Ovary (tissue), 9 donors: Measurements from ENCODE around the gene CDC25B. TPM values are rescaled to one million over a fixed set of nuclear protein-coding genes. Genes with fewer than 3 reads are reported as not detected.
A peak's percentile ranks its signal among the peaks of the same experiment; 100 is the strongest.

Experiments used
- DNase-seq, 5 donors: peaks; one replicate each; pipeline ENCODE4 v3.0.0-alpha.2; 2019 to 2020
- H3K27ac ChIP-seq, 2 donors: fragments of 200-600 bp; one replicate each; pipeline versions ENCODE4 v1.5.1 to v1.8.0; 2019 to 2022
- H3K27me3 ChIP-seq: fragments of 200-600 bp; one replicate; pipeline ENCODE4 v1.8.0; 2022
- H3K36me3 ChIP-seq: fragments of 200-600 bp; sonication (generic); one replicate; pipeline ENCODE4 v1.5.1; 2019
- H3K4me1 ChIP-seq: one replicate; pipeline ENCODE4 v1.8.1; 2013; ENCODE audit warnings: mild to moderate bottlenecking, moderate library complexity; ENCODE audit not compliant: insufficient read depth
- H3K4me3 ChIP-seq: fragments of 200-600 bp; sonication (generic); one replicate; pipeline ENCODE4 v1.5.1; 2017
- H3K9me3 ChIP-seq, 2 donors: fragments of 200-600 bp in 1 of 2; sonication (generic) in 1 of 2; one replicate each; pipeline versions ENCODE4 v1.5.1 to v1.8.1; 2013 to 2019; ENCODE audit warnings: mild to moderate bottlenecking in 1 of 2, moderate library complexity in 1 of 2
- EP300 ChIP-seq: sonication (generic); formaldehyde crosslinking; IDR thresholded peaks from one replicate; pipeline ENCODE4 v1.6.1; 2017; ENCODE audit warnings: antibody characterized with exemption
- POLR2A ChIP-seq: fragments of 450-650 bp; IDR thresholded peaks from one replicate; pipeline ENCODE4 v1.6.1; 2017; ENCODE audit warnings: antibody characterized with exemption, mild to moderate bottlenecking, moderate library complexity
- whole genome bisulfite sequencing, 3 donors: extraction: QIAGEN DNeasy Blood & Tissue Kit in 1 of 3; methylation state at CpG; one replicate each; pipeline versions ENCODE4 v1.1.5 to v1.1.7; 2013 to 2017; 5-methylcytosine and 5-hydroxymethylcytosine counted together
- intact Hi-C, 4 donors: fragments of 100-400 bp; cut with DNase I; formaldehyde crosslinking; loops; one replicate each; pipeline versions ENCODE4 v1.11.0 to v1.15.1; 2022 to 2023
- polyA plus RNA-seq, 2 donors: library from polyadenylated mRNA; stranded (reverse); fragments of 200-250 nt in 1 of 2; fragments of 350-450 nt in 1 of 2; fragmentation: Illumina TruSeq in 1 of 2; extraction: RNeasy Lipid Tissue Mini Kit (QIAGEN cat#74804) in 1 of 2; gene quantifications; one replicate each; pipeline ENCODE4 v1.2.3, GENCODE V29; 2013 to 2014
- total RNA-seq, 7 donors: library from RNA; depleted of rRNA in 2 of 7; stranded (reverse); fragments of >200 nt in 2 of 7; fragmentation: NEBNext Ultra II Directional in 3 of 7; extraction: Animal tissue kit (Norgen Biotek cat#: 25700) in 3 of 7; gene quantifications; one replicate each; pipeline versions ENCODE4 v1.1.0 to v1.2.4, GENCODE V29; 2016 to 2023
- TF ChIP-seq, protein P1 (sequence below), 3 donors: fragments of 450-650 bp in 2 of 3; fragments of 200-600 bp in 1 of 3; IDR thresholded peaks; one replicate each; pipeline versions ENCODE4 v1.5.1 to v1.8.0; 2016 to 2022; ENCODE audit warnings: antibody characterized with exemption in 3 of 3, mild to moderate bottlenecking in 1 of 3
- donor health status: DM: no; HTN: no; CAD: no; lungs with moderate emphysema.
- donor health status: DM: no; HTN: no; CAD: no.
- donor health status: Bipolar disorder and iron deficiency.
- donor health status: DM: yes; HTN: yes; CAD: no.
- donor health status: DM: no; HTN: no; CAD: no.
- donor health status: DM: yes; HTN: yes; CAD: no.

The CDC25B gene
- total and polyA plus RNA-seq, 9 donors = 17.9 to 47.8 (median 33.0) TPM

- H3K36me3 ChIP-seq = no peaks in the 10 kb centered on the region
- intact Hi-C loops = no loop called here
- no peak for DNase-seq
- peaks cover 2% of the 10 kb centered on the region for H3K4me1 ChIP-seq
- peak overlapping the region; percentile 98 for H3K4me3 ChIP-seq
- TF ChIP-seq EP300 (no peak), POLR2A (no peak)
- TF ChIP-seq, protein P1, sequence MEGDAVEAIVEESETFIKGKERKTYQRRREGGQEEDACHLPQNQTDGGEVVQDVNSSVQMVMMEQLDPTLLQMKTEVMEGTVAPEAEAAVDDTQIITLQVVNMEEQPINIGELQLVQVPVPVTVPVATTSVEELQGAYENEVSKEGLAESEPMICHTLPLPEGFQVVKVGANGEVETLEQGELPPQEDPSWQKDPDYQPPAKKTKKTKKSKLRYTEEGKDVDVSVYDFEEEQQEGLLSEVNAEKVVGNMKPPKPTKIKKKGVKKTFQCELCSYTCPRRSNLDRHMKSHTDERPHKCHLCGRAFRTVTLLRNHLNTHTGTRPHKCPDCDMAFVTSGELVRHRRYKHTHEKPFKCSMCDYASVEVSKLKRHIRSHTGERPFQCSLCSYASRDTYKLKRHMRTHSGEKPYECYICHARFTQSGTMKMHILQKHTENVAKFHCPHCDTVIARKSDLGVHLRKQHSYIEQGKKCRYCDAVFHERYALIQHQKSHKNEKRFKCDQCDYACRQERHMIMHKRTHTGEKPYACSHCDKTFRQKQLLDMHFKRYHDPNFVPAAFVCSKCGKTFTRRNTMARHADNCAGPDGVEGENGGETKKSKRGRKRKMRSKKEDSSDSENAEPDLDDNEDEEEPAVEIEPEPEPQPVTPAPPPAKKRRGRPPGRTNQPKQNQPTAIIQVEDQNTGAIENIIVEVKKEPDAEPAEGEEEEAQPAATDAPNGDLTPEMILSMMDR (IDR thresholded peaks at IDR 0.05) = no peak
- WGBS, 3 donors = 10 to 13% (median 12%) methylated on average over 8 of the region's 8 CpGs
- H3K9me3 ChIP-seq = no peaks in the 10 kb centered on the region
- H3K27ac ChIP-seq = peak overlapping the region; percentile 77 to 95
- no peaks in the 10 kb centered on the region for H3K27me3 ChIP-seq
Measured at GRCh38 chr20:3847429-3847940, 51.4 kb downstream of the CDC25B start.

GRCh38 chr20:3848565-3848964, 52.5 kb downstream of the CDC25B start:
- no peak overlapping the region for H3K4me3 ChIP-seq
- H3K36me3 ChIP-seq = no peaks in the 10 kb centered on the region
- no peak for DNase-seq
- H3K9me3 ChIP-seq = no peaks in the 10 kb centered on the region
- peak overlapping the region in 1 of 2 donors; percentile 12 for H3K27ac ChIP-seq
- peaks cover 2% of the 10 kb centered on the region for H3K4me1 ChIP-seq
- H3K27me3 ChIP-seq = no peaks in the 10 kb centered on the region
- WGBS, 3 donors = 76 to 90% (median 76%) methylated on average over 1 of the region's 1 CpG
- intact Hi-C loops = no loop called here
- TF ChIP-seq, protein P1 (IDR thresholded peaks at IDR 0.05) = no peak
- TF ChIP-seq EP300 (no peak), POLR2A (no peak)

DNA sequence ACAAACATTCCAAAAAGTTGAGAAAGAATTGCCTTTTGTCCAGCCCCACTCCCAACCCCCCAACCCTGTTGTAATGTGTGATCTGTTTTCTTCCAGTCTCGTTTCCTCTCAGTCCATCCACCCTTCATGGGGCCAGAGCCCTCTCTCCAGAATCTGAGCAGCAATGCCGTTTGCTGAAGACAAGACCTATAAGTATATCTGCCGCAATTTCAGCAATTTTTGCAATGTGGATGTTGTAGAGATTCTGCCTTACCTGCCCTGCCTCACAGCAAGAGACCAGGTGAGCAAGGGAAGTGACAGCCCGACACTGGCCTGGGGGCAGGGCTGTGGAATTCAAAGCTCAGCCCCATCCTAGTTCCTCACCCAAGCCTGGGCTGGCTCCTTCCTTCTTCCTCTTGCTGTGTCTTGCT, 58.4 kb downstream of the CDC25B start:
- 73 to 82% (median 75%) methylated on average over 4 of the region's 4 CpGs for WGBS, 3 donors
- intact Hi-C loops = no loop called here
- no peaks in the 10 kb centered on the region for H3K4me1 ChIP-seq
- TF ChIP-seq POLR2A = no peak
- TF ChIP-seq EP300 = no peak
- TF ChIP-seq, protein P1 (IDR thresholded peaks at IDR 0.05) = no peak
- H3K36me3 ChIP-seq = no peaks in the 10 kb centered on the region
- no peak for DNase-seq
- H3K27ac ChIP-seq = no peak overlapping the region
- H3K9me3 ChIP-seq = no peaks in the 10 kb centered on the region
- no peaks in the 10 kb centered on the region for H3K27me3 ChIP-seq
- H3K4me3 ChIP-seq = no peak overlapping the region

Other genes with a start within 250 kb of the CDC25B start
- gene GFRA4, start 132.9 kb upstream of the CDC25B start, total RNA-seq = not detected
- under 1 TPM in 1 of 2 donors, not detected in 1; 0.22 TPM for gene GFRA4, start 132.9 kb upstream of the CDC25B start, polyA plus RNA-seq
- 10 to 100 TPM; 12.4 to 68.1 (median 26.1) TPM for gene ADAM33, start 114.3 kb upstream of the CDC25B start, total RNA-seq
- gene ADAM33, start 114.3 kb upstream of the CDC25B start, polyA plus RNA-seq = 10 to 100 TPM; 23.3 to 34.1 TPM
- gene SIGLEC1, start 83.7 kb upstream of the CDC25B start, total RNA-seq = 1 to 10 TPM in 5 of 7 donors, under 1 TPM in 2; 0.48 to 9.1 (median 1.7) TPM
- gene SIGLEC1, start 83.7 kb upstream of the CDC25B start, polyA plus RNA-seq = 10 to 100 TPM in 1 of 2 donors, 1 to 10 TPM in 1; 3.3 to 11.5 TPM
- 10 to 100 TPM in 3 of 7 donors, 1 to 10 TPM in 4; 5.9 to 22.8 (median 7.4) TPM for gene HSPA12B, start 63.6 kb upstream of the CDC25B start, total RNA-seq
- gene HSPA12B, start 63.6 kb upstream of the CDC25B start, polyA plus RNA-seq = 10 to 100 TPM in 1 of 2 donors, 1 to 10 TPM in 1; 4.6 to 14.3 TPM
- gene ADISSP, start 28.6 kb upstream of the CDC25B start, total RNA-seq = 100 to 1,000 TPM in 1 of 7 donors, 10 to 100 TPM in 6; 24.6 to 124 (median 69.1) TPM
- gene ADISSP, start 28.6 kb upstream of the CDC25B start, polyA plus RNA-seq = 100 to 1,000 TPM in 1 of 2 donors, 10 to 100 TPM in 1; 11.5 to 103 TPM
- 10 to 100 TPM in 1 of 7 donors, 1 to 10 TPM in 2, under 1 TPM in 2, not detected in 2; 0.43 to 27.9 (median 1.4) TPM for gene SPEF1, start 14.9 kb upstream of the CDC25B start, total RNA-seq
- under 1 TPM in 1 of 2 donors, not detected in 1; 0.54 TPM for gene SPEF1, start 14.9 kb upstream of the CDC25B start, polyA plus RNA-seq
- 100 to 1,000 TPM in 2 of 7 donors, 10 to 100 TPM in 5; 43.8 to 119 (median 97.8) TPM for gene CENPB, start 9.6 kb upstream of the CDC25B start, total RNA-seq
- gene CENPB, start 9.6 kb upstream of the CDC25B start, polyA plus RNA-seq = 10 to 100 TPM; 15.4 to 67.1 TPM
- gene AP5S1, start 24.2 kb downstream of the CDC25B start, total RNA-seq = 10 to 100 TPM in 5 of 7 donors, 1 to 10 TPM in 2; 6.8 to 15.3 (median 12.0) TPM
- 1 to 10 TPM; 2.9 to 6.8 TPM for gene AP5S1, start 24.2 kb downstream of the CDC25B start, polyA plus RNA-seq
- gene MAVS, start 50.5 kb downstream of the CDC25B start, total RNA-seq = 10 to 100 TPM; 14.2 to 50.5 (median 34.5) TPM
- gene MAVS, start 50.5 kb downstream of the CDC25B start, polyA plus RNA-seq = 10 to 100 TPM; 28.6 to 35.1 TPM
- gene PANK2, start 93.1 kb downstream of the CDC25B start, total RNA-seq = 10 to 100 TPM; 22.2 to 34.9 (median 33.9) TPM
- 10 to 100 TPM; 20.0 to 39.5 TPM for gene PANK2, start 93.1 kb downstream of the CDC25B start, polyA plus RNA-seq
- gene RNF24, start 219.2 kb downstream of the CDC25B start, total RNA-seq = 10 to 100 TPM in 6 of 7 donors, 1 to 10 TPM in 1; 7.6 to 30.5 (median 17.1) TPM
- gene RNF24, start 219.2 kb downstream of the CDC25B start, polyA plus RNA-seq = 10 to 100 TPM in 1 of 2 donors, 1 to 10 TPM in 1; 3.9 to 14.0 TPM